ENCODE data around the gene ASB1.

The ASB1 gene

GRCh38 chr2:238420878-238421694 is 5.6 kb upstream of the ASB1 start:
- TF ChIP-seq CTCF (conservative IDR thresholded peaks at IDR 0.05): no peak
- no peak for TF ChIP-seq ZFX (IDR thresholded peaks at IDR 0.05)
- H3K27ac ChIP-seq: no peak overlapping the region

- no peak overlapping the region for H3K27ac ChIP-seq
- TF ChIP-seq CTCF (conservative IDR thresholded peaks at IDR 0.05): no peak
- no peak for TF ChIP-seq ZFX (IDR thresholded peaks at IDR 0.05)
Observed at GRCh38 chr2:238421695-238422035, 5.1 kb upstream of the ASB1 start.

GRCh38 chr2:238422285-238422684 is 4.4 kb upstream of the ASB1 start:
- TF ChIP-seq CTCF (conservative IDR thresholded peaks at IDR 0.05): no peak
- TF ChIP-seq ZFX (IDR thresholded peaks at IDR 0.05): no peak
- H3K27ac ChIP-seq: no peak overlapping the region

- H3K27ac ChIP-seq: no peak overlapping the region
- no peak for TF ChIP-seq CTCF (conservative IDR thresholded peaks at IDR 0.05)
- no peak for TF ChIP-seq ZFX (IDR thresholded peaks at IDR 0.05)
Observed at GRCh38 chr2:238422940-238423339, 3.8 kb upstream of the ASB1 start.

GRCh38 chr2:238423561-238424312 is 3.0 kb upstream of the ASB1 start:
- H3K27ac ChIP-seq: no peak overlapping the region
- no peak for TF ChIP-seq ZFX (IDR thresholded peaks at IDR 0.05)
- no peak for TF ChIP-seq CTCF (conservative IDR thresholded peaks at IDR 0.05)

- no peak overlapping the region for H3K27ac ChIP-seq
- TF ChIP-seq ZFX (IDR thresholded peaks at IDR 0.05) (no peak), CTCF (conservative IDR thresholded peaks at IDR 0.05) (no peak)
Observed at GRCh38 chr2:238424313-238424700, 2.4 kb upstream of the ASB1 start.

GRCh38 chr2:238425505-238425978 is 1.2 kb upstream of the ASB1 start:
- no peak for TF ChIP-seq CTCF (conservative IDR thresholded peaks at IDR 0.05)
- no peak for TF ChIP-seq ZFX (IDR thresholded peaks at IDR 0.05)
- H3K27ac ChIP-seq: peak overlapping the region; percentile 94; the same call in 1 of the 2 replicates

Data from C4-2B (cell line).